EH (cell line): ENCODE data around the gene PSPN.
"Not testable (repeated sequence)": the region's sequence is repeated elsewhere in the genome, so short reads cannot be mapped to it uniquely, and the experiment has no call there.

ENCODE experiments used
- DNase-seq: peaks from one replicate; pipeline ENCODE4 v3.0.0-alpha.2; 2015; ENCODE audit warnings: low read depth

The PSPN gene

DNA sequence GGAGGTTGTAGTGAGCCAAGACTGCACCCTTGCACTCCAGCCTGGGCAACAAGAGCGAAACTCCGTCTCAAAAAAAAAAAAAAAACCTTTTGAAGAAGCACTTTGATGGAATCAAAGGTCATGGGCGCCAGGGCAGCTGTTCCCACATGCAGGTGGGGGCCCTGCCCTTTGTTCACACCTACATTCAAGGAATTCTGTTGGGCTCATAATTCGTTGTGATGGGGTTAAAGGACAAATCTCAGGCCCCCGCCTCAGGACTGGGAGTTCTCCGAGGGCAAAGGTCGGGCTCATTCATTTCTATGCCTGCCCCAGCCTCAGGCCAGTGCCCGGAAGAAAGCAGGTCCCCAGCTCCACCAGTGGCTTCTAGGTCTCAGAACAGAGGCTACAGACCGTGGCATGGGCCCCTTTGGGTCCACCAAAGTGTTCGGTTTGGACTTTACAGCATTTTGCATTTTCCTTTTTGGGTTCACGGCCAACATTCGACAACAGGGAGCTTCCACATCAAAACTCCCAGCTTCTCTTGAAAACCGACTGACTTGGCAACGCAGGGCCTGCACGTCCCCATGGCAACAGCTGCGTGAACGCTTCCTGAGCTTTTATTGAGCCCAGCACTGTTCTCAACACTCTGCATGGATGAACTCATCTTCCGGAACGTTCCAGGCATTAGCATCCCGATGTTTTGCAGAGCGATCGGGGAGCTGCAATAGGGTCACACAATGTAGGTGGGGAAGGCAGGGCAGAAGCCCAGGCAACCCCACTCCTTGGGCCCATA, 27.3 kb upstream of the PSPN start:
- DNase-seq: peak; percentile 53

DNA sequence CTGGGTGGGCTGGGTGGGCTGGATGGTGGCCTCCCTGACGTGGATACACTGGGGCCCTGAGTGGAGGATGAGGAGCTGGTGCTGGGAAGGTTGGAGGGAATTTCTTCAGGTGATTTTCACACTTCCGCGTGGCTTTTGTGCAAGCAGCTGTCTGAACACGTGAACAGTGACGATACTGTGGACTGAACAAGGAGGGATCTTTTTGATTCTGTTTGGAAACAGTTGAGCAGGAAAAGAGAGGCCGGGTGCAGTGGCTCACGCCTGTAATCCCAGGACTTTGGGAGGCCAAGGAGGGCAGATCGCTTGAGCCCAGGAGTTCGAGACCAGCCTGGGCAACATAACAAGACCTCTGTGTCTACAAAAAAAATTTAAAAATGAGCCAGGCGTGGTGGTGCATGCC, 26.3 kb upstream of the PSPN start:
- no peak for DNase-seq

- DNase-seq: not testable (repeated sequence)
Observed at GRCh38 chr19:6400062-6400944, 24.6 kb upstream of the PSPN start.

- DNase-seq: no peak
Observed at GRCh38 chr19:6396305-6396704, 20.6 kb upstream of the PSPN start.

DNA sequence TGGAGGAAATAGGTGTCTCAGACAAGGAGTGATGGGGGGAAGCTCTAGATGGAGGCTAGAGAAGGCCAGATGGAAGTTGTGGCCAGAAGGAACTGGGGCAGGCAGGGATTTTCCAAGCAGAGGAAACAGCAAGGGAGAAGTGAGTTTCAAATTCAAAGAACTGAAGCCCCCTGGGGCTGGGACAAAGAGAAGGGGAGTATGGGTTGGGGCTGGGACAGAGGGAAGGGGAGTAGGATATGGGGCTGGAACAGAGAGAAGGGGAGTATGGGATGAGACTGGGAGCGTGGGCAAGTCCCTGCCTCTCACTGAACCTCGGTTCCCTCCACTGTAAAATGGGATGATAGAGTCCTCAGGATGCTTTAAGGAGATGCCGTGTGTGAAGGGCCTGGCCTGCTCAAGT, 19.1 kb upstream of the PSPN start:
- DNase-seq: no peak

DNA sequence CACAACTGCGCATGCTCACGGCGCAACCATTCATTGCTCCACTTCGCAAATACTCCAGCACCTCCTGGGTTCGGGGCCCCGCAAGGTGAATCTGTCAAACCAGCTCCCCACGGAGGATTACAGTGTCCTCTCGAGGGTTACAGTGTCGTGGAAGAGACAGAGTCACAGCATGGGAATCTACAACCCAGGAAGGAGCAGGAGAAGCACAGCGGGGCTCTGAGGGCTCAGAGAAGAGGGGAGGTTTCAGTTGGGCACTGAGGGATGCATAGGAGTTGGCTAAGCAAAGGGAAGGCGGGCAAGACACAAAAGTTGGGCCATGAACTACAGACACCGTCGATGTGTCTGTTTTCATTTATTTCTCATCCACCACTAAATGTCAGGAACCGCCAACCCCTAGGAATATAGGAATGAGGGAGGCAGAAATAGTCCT, 18.3 kb upstream of the PSPN start:
- no peak for DNase-seq

DNA sequence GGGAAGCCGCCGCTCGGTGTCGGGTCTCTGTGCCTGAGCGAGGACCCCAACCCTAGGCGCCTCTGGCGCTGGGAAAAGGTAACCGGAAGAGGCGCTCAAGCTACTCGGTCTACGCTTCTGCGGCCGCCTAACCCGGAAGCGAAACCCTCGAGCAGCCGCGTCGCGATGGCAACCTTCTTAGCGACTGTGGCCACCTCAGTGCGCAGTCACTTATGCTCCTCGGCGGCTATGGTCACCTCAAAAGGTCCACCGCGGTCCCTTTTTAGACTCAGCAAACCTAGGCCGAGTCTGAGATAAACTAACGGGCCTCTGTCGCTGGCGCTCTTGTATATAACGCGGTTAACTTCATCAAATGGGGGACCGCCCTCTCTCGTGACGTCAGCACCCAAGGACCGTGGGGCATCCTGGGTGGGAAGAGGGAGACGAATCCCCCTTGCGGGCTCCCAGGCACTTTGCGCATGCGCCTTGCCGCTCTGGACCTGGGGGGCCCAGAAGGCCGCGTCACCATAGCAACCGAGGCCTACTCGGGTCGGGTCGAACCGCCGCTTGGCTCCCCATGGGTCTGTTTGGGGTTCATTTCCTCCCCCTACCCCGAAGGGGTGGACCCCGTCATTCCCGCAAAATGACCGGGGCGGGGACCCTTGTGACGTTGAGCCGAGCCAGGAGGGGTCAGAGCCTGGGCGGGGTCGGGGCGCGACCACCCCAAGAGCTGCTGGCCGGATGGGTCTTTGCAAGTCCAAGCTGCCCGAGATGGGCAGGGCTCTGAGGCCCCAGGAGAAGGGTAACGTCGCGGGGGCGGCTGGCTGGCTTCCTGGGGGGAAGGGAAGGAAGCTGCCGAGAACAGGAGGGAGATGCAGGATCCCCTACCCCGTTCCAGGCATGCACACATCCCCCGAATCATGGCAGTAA, 17.6 kb upstream of the PSPN start, which contains the start of gene GTF2F1:
Gene GTF2F1, minus strand, starts transcription at position 91 of the 909 bp plus-strand sequence. CDS start 169 bp downstream, outside the sequence.
- peak; percentile 97 for DNase-seq

DNA sequence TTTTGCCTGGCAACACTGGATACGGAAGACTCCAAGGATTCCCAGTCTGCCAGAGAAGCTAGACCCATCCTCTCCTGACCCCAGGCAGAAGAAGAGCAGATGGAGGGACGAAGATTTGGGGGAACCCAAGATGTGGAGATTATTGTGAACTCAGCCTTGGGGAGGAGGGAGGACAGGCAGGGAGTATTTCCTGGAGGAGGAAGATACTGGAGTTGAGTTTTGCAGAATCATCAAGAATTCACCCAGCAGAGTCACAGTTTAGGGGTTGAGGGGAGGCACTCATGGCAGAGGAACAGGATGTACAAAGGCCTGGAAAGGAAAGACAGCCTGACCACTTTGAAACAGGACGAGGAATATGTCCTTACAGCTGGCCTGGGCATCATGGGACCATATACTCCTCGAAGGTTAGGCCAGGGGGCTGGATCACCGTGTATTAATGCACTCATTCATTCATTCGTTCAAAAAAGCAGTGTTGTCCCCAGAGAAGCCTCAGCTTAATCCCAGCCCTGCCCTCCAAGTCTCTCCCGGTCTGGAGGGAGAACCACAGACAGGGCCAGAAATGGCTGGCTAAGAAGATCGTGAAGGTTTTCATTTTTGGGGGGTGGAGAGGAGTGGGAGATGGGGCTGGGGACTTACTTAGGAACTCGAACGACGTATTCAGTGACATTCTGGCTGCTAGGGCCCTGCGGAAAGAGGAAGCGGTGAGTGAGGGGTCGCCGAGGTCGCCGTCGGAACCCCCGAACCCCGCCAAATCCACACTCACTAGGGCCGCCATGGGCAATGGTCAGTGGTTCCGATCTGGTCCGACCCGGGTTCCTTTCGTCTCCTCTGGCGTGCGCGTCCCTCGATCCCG, 16.7 kb upstream of the PSPN start:
- peak; percentile 9 for DNase-seq

DNA sequence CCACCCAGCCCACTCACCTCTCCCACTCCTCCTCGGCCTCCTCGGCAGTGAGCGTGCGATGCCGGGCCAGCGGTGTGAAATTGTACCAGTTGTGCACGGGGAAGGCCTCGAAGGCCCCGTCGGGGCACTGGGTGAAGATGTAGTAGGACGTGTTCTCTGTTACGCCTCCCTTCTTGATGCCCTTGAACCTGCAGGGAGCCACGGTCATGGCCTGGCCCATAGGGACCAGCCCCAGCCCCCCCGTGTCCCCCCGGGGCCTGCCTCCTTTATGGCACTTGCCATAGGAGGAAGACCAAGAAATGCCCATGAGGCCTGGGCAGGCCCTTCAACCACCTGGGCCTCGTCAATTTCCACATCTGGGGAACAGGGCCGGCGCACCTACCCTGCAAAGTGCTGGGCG, 11.6 kb upstream of the PSPN start:
- DNase-seq: no peak

DNA sequence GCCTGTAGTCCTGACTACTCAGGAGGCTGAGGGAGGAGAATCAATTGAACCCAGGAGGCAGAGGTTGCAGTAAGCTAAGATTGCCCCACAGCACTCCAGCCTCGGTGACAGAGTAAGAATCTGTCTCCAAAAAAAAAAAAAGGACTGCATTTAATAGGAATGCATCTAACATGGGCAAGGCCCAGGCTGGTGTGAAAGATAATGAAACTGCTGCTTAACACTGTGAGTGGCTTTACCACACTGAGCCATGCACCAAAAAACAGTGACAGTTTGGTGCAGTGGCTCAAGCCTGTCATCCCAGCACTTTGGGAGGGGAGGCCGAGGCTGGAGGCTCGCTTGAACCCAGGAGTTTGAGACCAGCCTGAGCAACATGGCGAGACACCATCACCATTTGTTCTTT, 8.6 kb upstream of the PSPN start:
- DNase-seq: no peak

GRCh38 chr19:6383188-6383587, 7.5 kb upstream of the PSPN start:
- no peak for DNase-seq

- DNase-seq: no peak
Observed at GRCh38 chr19:6381030-6381750, 5.5 kb upstream of the PSPN start.

DNA sequence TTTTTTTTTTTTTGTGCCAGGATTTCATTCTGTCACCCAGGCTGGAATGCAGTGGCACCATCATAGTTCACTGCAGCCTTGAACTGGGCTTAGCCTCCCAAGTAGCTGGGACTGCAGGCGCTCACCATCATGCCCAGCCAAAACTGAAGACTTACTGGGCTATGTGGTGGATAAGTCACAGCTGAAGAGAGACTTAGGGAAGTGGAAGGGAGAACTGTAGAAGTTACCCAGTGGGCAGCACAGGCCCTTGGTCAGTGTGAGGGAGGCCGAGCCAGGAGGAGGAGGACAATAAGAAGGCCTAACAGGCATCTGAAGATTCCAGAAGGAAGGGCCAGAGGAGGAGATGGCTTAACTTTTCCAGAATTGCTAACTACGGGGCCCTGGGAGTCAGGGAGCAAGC, 4.0 kb upstream of the PSPN start:
- no peak for DNase-seq

DNA sequence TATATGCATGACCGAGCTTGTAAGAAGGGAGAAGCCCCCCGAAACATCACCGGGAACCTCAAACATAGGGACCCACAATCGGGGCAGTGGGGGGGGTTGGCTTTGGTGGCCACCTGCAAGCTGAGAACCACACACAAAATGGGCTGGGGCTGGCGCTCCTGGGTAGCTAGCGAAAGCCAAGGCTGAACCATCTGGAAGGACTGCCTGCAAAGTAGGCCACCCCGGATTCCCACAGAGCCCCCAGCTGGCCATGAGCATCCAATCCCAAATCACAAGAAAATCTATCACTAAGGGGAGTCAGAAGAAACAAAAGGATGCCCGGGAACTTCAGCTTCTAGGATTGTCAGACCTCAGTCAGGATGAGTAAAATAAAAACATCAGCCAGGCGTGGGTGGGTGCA, 2.8 kb upstream of the PSPN start:
- DNase-seq: no peak

GRCh38 chr19:6378041-6378440, 2.3 kb upstream of the PSPN start:
- DNase-seq: peak; percentile 80

DNA sequence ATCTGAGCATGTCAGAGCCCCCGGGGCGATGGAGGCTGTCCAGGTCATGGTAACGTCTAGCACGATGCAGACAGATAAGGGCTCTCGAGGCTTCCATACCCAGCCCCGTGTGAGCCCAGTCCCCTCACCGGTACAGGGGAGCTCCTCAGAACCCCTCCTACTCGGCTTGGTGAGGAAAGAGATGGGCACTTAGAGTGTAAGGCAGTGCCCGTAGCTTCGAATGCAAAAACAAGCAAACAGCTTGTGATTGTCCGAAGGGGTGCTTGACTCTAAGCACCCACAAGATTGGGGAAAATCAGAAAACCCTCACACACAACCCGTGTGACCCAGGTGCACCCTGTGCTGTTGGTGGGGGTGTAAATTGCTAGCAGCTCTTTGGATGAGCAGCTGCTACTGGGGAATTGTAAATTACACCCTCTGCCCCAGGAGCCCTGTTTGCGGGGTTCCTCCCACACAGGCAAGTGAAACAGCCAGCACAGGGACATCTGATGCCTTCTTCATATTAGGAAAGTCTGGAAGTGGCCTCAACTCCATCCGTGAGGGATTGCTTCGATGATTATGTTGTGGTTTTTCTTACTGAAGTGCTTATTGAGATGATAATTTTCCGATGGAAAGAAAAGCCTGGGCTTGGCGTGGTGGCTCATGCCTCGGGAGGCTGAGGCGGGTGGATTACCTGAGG, 918 bp upstream of the PSPN start:
- DNase-seq: no peak

DNA sequence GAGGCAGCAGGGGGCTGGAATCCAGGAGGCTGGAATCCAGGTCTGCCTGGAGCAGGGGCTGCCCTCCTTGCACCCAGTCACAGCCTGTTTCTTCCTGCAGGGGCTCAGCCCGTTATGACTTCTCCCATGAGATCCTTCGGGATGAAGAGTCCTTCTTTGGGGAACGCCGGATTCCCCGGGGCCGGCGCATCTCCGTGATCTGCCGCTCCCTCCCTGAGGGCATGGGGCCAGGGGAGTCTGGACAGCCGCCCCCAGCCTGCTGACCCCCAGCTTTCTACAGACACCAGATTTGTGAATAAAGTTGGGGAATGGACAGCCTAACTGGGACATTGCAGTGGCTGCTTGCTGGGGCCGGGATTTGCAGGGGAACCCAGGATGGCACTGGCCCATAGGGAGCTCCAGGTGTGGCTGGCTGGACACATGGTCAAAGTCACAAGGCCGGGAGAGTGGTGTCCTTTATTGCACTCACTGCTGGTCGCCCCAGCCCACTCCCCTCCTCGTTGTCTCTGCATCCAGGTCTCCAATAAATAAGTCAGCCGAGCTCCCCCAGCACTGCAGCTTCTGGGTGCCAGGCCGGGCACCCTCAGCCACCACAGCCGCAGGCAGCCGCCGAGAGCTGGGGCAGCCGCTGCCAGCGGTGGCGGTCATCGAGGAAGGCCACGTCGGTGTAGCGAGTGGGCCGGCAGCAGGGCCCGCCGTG, 872 bp downstream of the PSPN start:
- DNase-seq: no peak

GRCh38 chr19:6374161-6374709, 1.5 kb downstream of the PSPN start:
- no peak for DNase-seq

- no peak for DNase-seq
Observed at GRCh38 chr19:6373813-6374108, 2.0 kb downstream of the PSPN start.
